HEK293 (cell line): ENCODE data around the gene MLF2.

Source experiments
- CTCF ChIA-PET: fragments of 350-600 bp; formaldehyde crosslinking; extraction: SDS; loops from one replicate; lab custom pipeline; 2021; ENCODE audit warnings: antibody characterized with exemption; lab: Yijun Ruan, JAX
- POLR2A ChIA-PET: fragments of 300-600 bp; formaldehyde crosslinking; extraction: SDS; loops from one replicate; lab custom pipeline; 2020; ENCODE audit warnings: antibody characterized with exemption, inconsistent platforms; lab: Yijun Ruan, JAX
- H3K27ac ChIP-seq: fragments of 200-500 bp; sonication (Bioruptor generic); 2 replicates; pipeline ENCODE4 v1.5.1; 2014; ENCODE audit warnings: low read depth, low read length, control low read depth, inconsistent platforms; ENCODE audit errors: extremely low read depth
- H3K36me3 ChIP-seq, 2 experiments: fragments of 200-500 bp in 1 of 2; sonication (Bioruptor generic) in 1 of 2; 1 replicate in 1 of 2; 2 replicates in 1 of 2; pipeline ENCODE4 v1.5.1; 2014 to 2017; ENCODE audit warnings: inconsistent platforms in 2 of 2, low read length in 2 of 2; ENCODE audit not compliant: control insufficient read depth in 2 of 2, insufficient read depth in 1 of 2
- H3K4me1 ChIP-seq: fragments of 200-500 bp; sonication (Bioruptor generic); 2 replicates; pipeline ENCODE4 v1.5.1; 2014; ENCODE audit warnings: mild to moderate bottlenecking, low read length, inconsistent platforms; ENCODE audit not compliant: control insufficient read depth, insufficient read depth
- H3K4me3 ChIP-seq: 2 replicates; pipeline ENCODE4 v1.5.1; 2011; ENCODE audit warnings: low read depth, mild to moderate bottlenecking, control low read depth, low read length, moderate library complexity
- H3K9me3 ChIP-seq: fragments of 200-500 bp; sonication (Bioruptor generic); 2 replicates; pipeline ENCODE4 v1.5.1; 2014; ENCODE audit warnings: low read depth, low read length, inconsistent platforms; ENCODE audit not compliant: control insufficient read depth, insufficient read depth
- GLI4 ChIP-seq: fragments of 450-650 bp; formaldehyde crosslinking; IDR thresholded peaks from 2 replicates; pipeline ENCODE4 v1.5.1; 2016; ENCODE audit warnings: missing biosample characterization, missing genetic modification characterization
- GLIS1 ChIP-seq: fragments of 450-650 bp; formaldehyde crosslinking; IDR thresholded peaks from 2 replicates; pipeline ENCODE4 v1.5.1; 2016; ENCODE audit warnings: missing biosample characterization, missing genetic modification characterization
- IKZF3 ChIP-seq: fragments of 450-650 bp; IDR thresholded peaks from 2 replicates; pipeline ENCODE4 v1.5.0; 2018; ENCODE audit warnings: missing biosample characterization, mild to moderate bottlenecking, missing genetic modification characterization, moderate library complexity
- KLF16 ChIP-seq: fragments of 450-650 bp; formaldehyde crosslinking; IDR thresholded peaks from 2 replicates; pipeline ENCODE4 v1.5.1; 2017; ENCODE audit warnings: missing biosample characterization, missing genetic modification characterization
- OVOL3 ChIP-seq: fragments of 450-650 bp; formaldehyde crosslinking; IDR thresholded peaks from 2 replicates; pipeline ENCODE4 v1.5.1; 2016; ENCODE audit warnings: missing biosample characterization, missing genetic modification characterization
- PRDM1 ChIP-seq: fragments of 450-650 bp; formaldehyde crosslinking; IDR thresholded peaks from 2 replicates; pipeline ENCODE4; 2016; ENCODE audit warnings: missing biosample characterization, missing genetic modification characterization
- REPIN1 ChIP-seq: fragments of 450-650 bp; formaldehyde crosslinking; IDR thresholded peaks from 2 replicates; pipeline ENCODE4 v1.5.1; 2017; ENCODE audit warnings: missing biosample characterization, missing genetic modification characterization, low read depth
- SALL2 ChIP-seq: fragments of 450-650 bp; formaldehyde crosslinking; IDR thresholded peaks from 2 replicates; pipeline ENCODE4 v1.5.0; 2017; ENCODE audit warnings: missing biosample characterization, mild to moderate bottlenecking, missing genetic modification characterization, borderline replicate concordance
- YY2 ChIP-seq: fragments of 450-650 bp; formaldehyde crosslinking; IDR thresholded peaks from 2 replicates; pipeline ENCODE4 v1.5.1; 2016; ENCODE audit warnings: missing biosample characterization, missing genetic modification characterization
- ZBTB1 ChIP-seq: fragments of 450-650 bp; formaldehyde crosslinking; IDR thresholded peaks from 2 replicates; pipeline ENCODE4 v1.5.1; 2016; ENCODE audit warnings: missing biosample characterization, missing genetic modification characterization
- ZBTB17 ChIP-seq: fragments of 450-650 bp; formaldehyde crosslinking; IDR thresholded peaks from 2 replicates; pipeline ENCODE4 v1.5.1; 2016; ENCODE audit warnings: missing biosample characterization, missing genetic modification characterization
- ZBTB21 ChIP-seq: fragments of 450-650 bp; formaldehyde crosslinking; IDR thresholded peaks from 2 replicates; pipeline ENCODE4 v1.5.1; 2017; ENCODE audit warnings: missing biosample characterization, missing genetic modification characterization
- ZBTB48 ChIP-seq: fragments of 450-650 bp; formaldehyde crosslinking; IDR thresholded peaks from 2 replicates; pipeline ENCODE4 v1.5.1; 2016; ENCODE audit warnings: missing biosample characterization, missing genetic modification characterization
- ZNF121 ChIP-seq: fragments of 450-650 bp; formaldehyde crosslinking; IDR thresholded peaks from 2 replicates; pipeline ENCODE4 v1.5.1; 2016; ENCODE audit warnings: missing biosample characterization, missing genetic modification characterization
- ZNF266 ChIP-seq: fragments of 450-650 bp; formaldehyde crosslinking; IDR thresholded peaks from 2 replicates; pipeline ENCODE4 v1.5.1; 2016; ENCODE audit warnings: missing biosample characterization, missing genetic modification characterization, low read depth
- ZNF335 ChIP-seq: fragments of 450-650 bp; formaldehyde crosslinking; conservative IDR thresholded peaks from 2 replicates; pipeline ENCODE4 v1.5.1; 2016; ENCODE audit warnings: missing biosample characterization, missing genetic modification characterization
- ZNF366 ChIP-seq: fragments of 450-650 bp; formaldehyde crosslinking; conservative IDR thresholded peaks from 2 replicates; pipeline ENCODE4 v1.5.1; 2016; ENCODE audit warnings: missing biosample characterization, missing genetic modification characterization
- ZNF488 ChIP-seq: fragments of 450-650 bp; formaldehyde crosslinking; IDR thresholded peaks from 2 replicates; pipeline ENCODE4 v1.5.1; 2016; ENCODE audit warnings: missing biosample characterization, missing genetic modification characterization
- ZNF555 ChIP-seq: fragments of 450-650 bp; formaldehyde crosslinking; conservative IDR thresholded peaks from 2 replicates; pipeline ENCODE4 v1.5.1; 2017; ENCODE audit warnings: missing biosample characterization, mild to moderate bottlenecking, missing genetic modification characterization, inconsistent platforms
- ZNF610 ChIP-seq: fragments of 450-650 bp; formaldehyde crosslinking; IDR thresholded peaks from 2 replicates; pipeline ENCODE4 v1.5.1; 2016; ENCODE audit warnings: missing biosample characterization, missing genetic modification characterization, borderline replicate concordance
- ZNF621 ChIP-seq: fragments of 450-650 bp; formaldehyde crosslinking; IDR thresholded peaks from 2 replicates; pipeline ENCODE4 v1.5.1; 2017; ENCODE audit warnings: missing biosample characterization, missing genetic modification characterization
- ZNF629 ChIP-seq: fragments of 450-650 bp; formaldehyde crosslinking; IDR thresholded peaks from 2 replicates; pipeline ENCODE4 v1.5.1; 2017; ENCODE audit warnings: missing biosample characterization, missing genetic modification characterization
- ZNF639 ChIP-seq: fragments of 450-650 bp; formaldehyde crosslinking; IDR thresholded peaks from 2 replicates; pipeline ENCODE4 v1.5.1; 2016; ENCODE audit warnings: missing biosample characterization, missing genetic modification characterization
- ZNF670 ChIP-seq: fragments of 450-650 bp; formaldehyde crosslinking; IDR thresholded peaks from 2 replicates; pipeline ENCODE4 v1.5.1; 2016; ENCODE audit warnings: missing biosample characterization, missing genetic modification characterization, low read depth
- ZNF677 ChIP-seq: fragments of 450-650 bp; IDR thresholded peaks from 2 replicates; pipeline ENCODE4 v1.5.0; 2018; ENCODE audit warnings: missing biosample characterization, mild to moderate bottlenecking, missing genetic modification characterization, moderate library complexity
- ZNF701 ChIP-seq: fragments of 450-650 bp; formaldehyde crosslinking; IDR thresholded peaks from 2 replicates; pipeline ENCODE4 v1.5.1; 2016; ENCODE audit warnings: missing biosample characterization, missing genetic modification characterization
- ZNF76 ChIP-seq: fragments of 450-650 bp; formaldehyde crosslinking; IDR thresholded peaks from 2 replicates; pipeline ENCODE4; 2016; ENCODE audit warnings: low read depth, missing biosample characterization, missing genetic modification characterization, borderline replicate concordance
- ZNF776 ChIP-seq: fragments of 450-650 bp; formaldehyde crosslinking; IDR thresholded peaks from 2 replicates; pipeline ENCODE4 v1.5.0; 2017; ENCODE audit warnings: missing biosample characterization, missing genetic modification characterization, borderline replicate concordance

Gene MLF2

GRCh38 chr12:6699989-6700645, 52.8 kb downstream of the MLF2 start (continued):
- 0 out of 2 replicates have a peak, but pooled peaks have one; percentile 39 for TF ChIP-seq ZBTB1 (tag by site-specific recombination)

- Histone ChIP-seq H3K4me1 (no peaks in the 10 kb centered on the region), H3K4me3 (peak overlapping the region; percentile 55), H3K36me3 (peaks cover 0 to 11% of the 10 kb centered on the region in 2 experiments; a peak in 1 of 3 replicates), H3K27ac (no peak overlapping the region), H3K9me3 (no peaks in the 10 kb centered on the region)
- ChIA-PET CTCF (interaction anchor here (0.9 to 1.5 kb wide), 5 partner anchors 81 to 137 kb away, joined by 3 to 9 read pairs (median 4); no protein-coding TSS in a partner anchor), POLR2A (interaction anchor here (0.7 to 2.5 kb wide), 4 partner anchors 10 to 165 kb away, joined by 4 to 16 read pairs (median 4); partner anchors contain the start of genes COPS7A, GAPDH and ZNF384)
- TF ChIP-seq ZNF555 (tag by site-specific recombination) (no peak), OVOL3 (tag by site-specific recombination) (no peak), ZNF610 (tag by site-specific recombination) (no peak), ZNF121 (tag by site-specific recombination) (no peak), REPIN1 (tag by site-specific recombination) (no peak), ZNF776 (tag by site-specific recombination) (0 out of 2 replicates have a peak, but pooled peaks have one; percentile 9), ZBTB48 (tag by site-specific recombination) (0 out of 2 replicates have a peak, but pooled peaks have one; percentile 17), SALL2 (tag by site-specific recombination) (no peak), ZNF701 (tag by site-specific recombination) (no peak), ZNF677 (tag by site-specific recombination) (no peak), ZBTB17 (tag by site-specific recombination) (peak; percentile 66), GLIS1 (tag by site-specific recombination) (0 out of 2 replicates have a peak, but pooled peaks have one; percentile 9), GLI4 (tag by site-specific recombination) (0 out of 2 replicates have a peak, but pooled peaks have one; percentile 48), IKZF3 (tag by site-specific recombination) (0 out of 2 replicates have a peak, but pooled peaks have one; percentile 32), ZNF670 (tag by site-specific recombination) (0 out of 2 replicates have a peak, but pooled peaks have one; percentile 47), ZNF639 (tag by site-specific recombination) (no peak), ZNF76 (tag by site-specific recombination) (peak; percentile 49), ZNF621 (tag by site-specific recombination) (no peak), ZNF366 (peak; percentile 99), ZNF488 (tag by site-specific recombination) (no peak), KLF16 (tag by site-specific recombination) (0 out of 2 replicates have a peak, but pooled peaks have one; percentile 29), ZBTB21 (tag by site-specific recombination) (0 out of 2 replicates have a peak, but pooled peaks have one; percentile 25), ZNF335 (tag by site-specific recombination) (0 out of 2 replicates have a peak, but pooled peaks have one; percentile 16), PRDM1 (peak; percentile 100), ZNF266 (tag by site-specific recombination) (no peak), ZNF629 (tag by site-specific recombination) (0 out of 2 replicates have a peak, but pooled peaks have one; percentile 15), YY2 (tag by site-specific recombination) (no peak)
Observed at GRCh38 chr12:6699259-6699988, 53.5 kb downstream of the MLF2 start.
